ENCODE data around the gene DLEC1.

DLEC1 gene

DNA sequence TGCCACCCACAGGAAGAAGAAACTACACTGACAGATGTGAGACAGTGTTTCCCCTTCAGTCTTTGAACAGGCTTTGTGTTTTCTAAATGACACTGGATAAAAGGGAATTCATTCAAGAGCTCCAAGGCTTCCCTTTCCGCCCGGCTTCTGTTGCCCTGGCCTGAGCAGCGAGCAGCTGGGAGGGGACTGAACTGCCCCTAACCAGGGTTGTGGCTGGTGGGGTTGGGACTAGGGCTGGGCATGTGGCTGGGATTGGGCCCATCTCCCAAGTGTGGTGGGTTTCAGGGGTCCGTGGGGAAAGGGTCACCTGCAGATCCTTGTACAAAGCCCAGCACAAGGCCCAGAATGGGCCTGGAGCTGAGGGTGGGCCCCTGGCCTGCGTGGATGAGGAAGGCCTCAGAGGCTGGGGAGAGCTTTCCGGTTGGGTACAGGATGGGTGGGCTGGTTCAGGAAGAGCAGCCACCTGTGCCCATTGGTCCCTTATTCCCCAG lies 38.0 kb upstream of the DLEC1 start:
- TF ChIP-seq, protein P1, sequence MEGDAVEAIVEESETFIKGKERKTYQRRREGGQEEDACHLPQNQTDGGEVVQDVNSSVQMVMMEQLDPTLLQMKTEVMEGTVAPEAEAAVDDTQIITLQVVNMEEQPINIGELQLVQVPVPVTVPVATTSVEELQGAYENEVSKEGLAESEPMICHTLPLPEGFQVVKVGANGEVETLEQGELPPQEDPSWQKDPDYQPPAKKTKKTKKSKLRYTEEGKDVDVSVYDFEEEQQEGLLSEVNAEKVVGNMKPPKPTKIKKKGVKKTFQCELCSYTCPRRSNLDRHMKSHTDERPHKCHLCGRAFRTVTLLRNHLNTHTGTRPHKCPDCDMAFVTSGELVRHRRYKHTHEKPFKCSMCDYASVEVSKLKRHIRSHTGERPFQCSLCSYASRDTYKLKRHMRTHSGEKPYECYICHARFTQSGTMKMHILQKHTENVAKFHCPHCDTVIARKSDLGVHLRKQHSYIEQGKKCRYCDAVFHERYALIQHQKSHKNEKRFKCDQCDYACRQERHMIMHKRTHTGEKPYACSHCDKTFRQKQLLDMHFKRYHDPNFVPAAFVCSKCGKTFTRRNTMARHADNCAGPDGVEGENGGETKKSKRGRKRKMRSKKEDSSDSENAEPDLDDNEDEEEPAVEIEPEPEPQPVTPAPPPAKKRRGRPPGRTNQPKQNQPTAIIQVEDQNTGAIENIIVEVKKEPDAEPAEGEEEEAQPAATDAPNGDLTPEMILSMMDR (IDR thresholded peaks at IDR 0.05; ENCODE audit: low read depth, low read length, missing control alignments), result no peak
- in situ Hi-C loops (cut with HindIII; ENCODE audit: low sequenced_read_pairs), result no loop called here
- DNase-seq (ENCODE audit: low read depth), result no peak
- H3K4me3 ChIP-seq (ENCODE audit: low read depth, low read length), result no peak overlapping the region

DNA sequence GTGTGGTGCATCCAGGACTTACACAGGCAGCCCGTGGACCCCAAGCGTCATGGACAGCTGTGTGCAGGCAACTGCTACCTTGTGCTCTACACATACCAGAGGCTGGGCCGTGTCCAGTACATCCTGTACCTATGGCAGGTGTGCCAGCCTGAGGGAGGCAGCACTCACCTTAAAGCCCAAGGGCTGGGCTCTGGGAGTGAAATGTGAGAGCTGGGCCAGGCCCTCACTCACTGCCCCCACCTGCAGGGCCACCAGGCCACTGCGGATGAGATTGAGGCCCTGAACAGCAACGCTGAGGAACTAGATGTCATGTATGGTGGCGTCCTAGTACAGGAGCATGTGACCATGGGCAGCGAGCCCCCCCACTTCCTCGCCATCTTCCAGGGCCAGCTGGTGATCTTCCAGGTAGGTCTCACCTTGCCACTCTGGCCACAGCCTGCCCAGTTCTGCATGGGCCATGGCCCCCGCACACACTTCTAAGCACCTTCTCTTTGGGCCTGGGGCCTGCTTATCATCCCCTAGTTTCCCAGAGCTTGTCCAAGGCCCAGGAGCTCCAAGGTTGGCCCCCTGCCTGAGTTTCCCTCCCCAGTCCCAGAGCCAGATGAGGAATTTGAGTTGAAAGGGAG lies 37.4 kb upstream of the DLEC1 start:
- DNase-seq (ENCODE audit: low read depth), result no peak
- in situ Hi-C loops (cut with HindIII; ENCODE audit: low sequenced_read_pairs), result no loop called here
- TF ChIP-seq, protein P1 (IDR thresholded peaks at IDR 0.05; ENCODE audit: low read depth, low read length, missing control alignments), result no peak
- no peak overlapping the region for H3K4me3 ChIP-seq (ENCODE audit: low read depth, low read length)

DNA sequence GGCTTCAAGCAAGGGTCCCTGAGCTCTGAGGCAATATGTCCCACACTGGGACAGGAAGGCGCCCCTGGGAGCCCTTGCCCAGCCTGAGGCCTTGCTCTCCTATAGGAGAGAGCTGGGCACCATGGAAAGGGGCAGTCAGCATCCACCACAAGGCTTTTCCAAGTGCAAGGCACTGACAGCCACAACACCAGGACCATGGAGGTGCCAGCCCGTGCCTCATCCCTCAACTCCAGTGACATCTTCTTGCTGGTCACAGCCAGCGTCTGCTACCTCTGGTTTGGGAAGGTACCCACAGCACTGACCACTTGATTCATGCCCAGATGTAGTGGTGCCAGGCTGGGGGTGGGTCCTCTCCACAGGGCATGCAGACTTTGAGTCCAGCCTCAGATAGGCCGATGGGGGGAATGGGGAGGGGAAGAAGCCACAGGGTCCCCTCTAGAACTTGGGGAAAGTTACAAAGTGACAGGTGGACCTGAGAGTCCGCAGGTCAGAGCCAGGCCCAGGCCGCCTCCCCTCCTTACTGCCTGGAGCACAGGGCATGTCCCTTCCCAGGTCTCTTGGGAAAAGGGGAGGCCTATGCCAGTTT lies 36.6 kb upstream of the DLEC1 start:
- H3K4me3 ChIP-seq (ENCODE audit: low read depth, low read length), result no peak overlapping the region
- in situ Hi-C loops (cut with HindIII; ENCODE audit: low sequenced_read_pairs), result no loop called here
- TF ChIP-seq, protein P1 (IDR thresholded peaks at IDR 0.05; ENCODE audit: low read depth, low read length, missing control alignments), result no peak
- DNase-seq (ENCODE audit: low read depth), result no peak

DNA sequence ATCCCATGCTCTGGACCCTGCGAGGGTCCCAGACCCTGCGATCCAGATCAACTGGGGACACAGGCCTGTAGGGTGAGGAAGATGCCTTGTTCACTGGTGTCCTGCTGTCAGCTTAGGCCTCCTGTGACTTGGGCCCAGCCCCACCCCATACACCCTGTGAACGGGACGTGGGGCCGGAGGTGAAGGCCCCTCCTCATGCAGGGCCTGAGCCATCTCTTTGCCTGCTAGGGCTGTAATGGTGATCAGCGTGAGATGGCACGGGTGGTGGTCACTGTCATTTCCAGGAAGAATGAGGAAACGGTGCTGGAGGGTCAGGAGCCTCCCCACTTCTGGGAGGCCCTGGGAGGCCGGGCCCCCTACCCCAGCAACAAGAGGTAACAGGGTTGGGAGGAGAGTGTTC lies 36.1 kb upstream of the DLEC1 start:
- H3K4me3 ChIP-seq (ENCODE audit: low read depth, low read length), result no peak overlapping the region
- TF ChIP-seq, protein P1 (IDR thresholded peaks at IDR 0.05; ENCODE audit: low read depth, low read length, missing control alignments), result no peak
- in situ Hi-C loops (cut with HindIII; ENCODE audit: low sequenced_read_pairs), result no loop called here
- DNase-seq (ENCODE audit: low read depth), result no peak

DNA sequence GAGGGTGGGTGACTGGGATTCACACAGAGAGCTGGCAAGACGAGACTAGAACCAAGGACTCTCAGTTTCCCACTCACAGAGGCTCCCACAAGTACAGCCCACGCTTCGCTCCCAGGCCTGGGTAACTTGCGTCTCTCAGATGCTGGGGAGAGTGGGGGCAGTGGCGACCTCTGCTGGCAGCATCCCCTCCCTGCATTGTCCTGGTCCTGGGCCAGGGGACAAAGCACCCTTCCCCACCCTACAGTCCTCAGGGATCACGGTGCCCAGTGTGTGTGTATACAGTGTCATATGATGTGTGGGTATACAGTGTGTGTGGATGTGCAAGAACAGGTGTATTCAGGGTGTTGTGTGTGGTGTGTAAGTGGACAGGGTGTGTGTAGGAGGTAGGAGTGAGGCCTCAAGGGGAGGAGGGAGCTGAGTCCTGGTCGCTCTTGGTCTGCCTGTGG lies 35.6 kb upstream of the DLEC1 start:
- DNase-seq (ENCODE audit: low read depth), result no peak
- in situ Hi-C loops (cut with HindIII; ENCODE audit: low sequenced_read_pairs), result no loop called here
- TF ChIP-seq, protein P1 (IDR thresholded peaks at IDR 0.05; ENCODE audit: low read depth, low read length, missing control alignments), result peak; percentile 90
- H3K4me3 ChIP-seq (ENCODE audit: low read depth, low read length), result no peak overlapping the region

DNA sequence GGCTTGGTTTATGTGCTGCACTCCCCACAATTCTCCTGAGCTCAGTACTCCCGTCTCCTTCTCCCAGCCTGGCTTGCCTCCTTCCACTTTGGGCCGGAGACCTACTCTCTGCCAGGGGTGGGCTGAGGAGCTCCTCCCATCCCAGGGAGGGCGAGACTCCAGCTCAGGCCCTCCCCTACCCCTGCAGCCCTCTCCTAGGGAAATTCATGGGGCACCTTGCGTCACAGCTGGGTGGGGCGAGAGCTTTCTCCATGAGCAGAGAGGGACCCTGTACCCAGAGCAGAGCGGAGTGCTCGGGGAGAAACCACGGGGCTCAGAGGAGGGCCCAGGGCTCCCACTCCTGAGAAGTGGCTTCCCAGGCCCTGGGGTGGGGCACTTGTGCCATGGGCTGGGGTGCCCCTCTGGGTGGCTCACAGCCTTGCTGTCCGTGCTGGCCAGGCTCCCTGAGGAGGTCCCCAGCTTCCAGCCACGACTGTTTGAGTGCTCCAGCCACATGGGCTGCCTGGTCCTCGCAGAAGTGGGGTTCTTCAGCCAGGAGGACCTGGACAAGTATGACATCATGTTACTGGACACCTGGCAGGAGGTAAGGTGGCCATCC lies 35.1 kb upstream of the DLEC1 start:
- in situ Hi-C loops (cut with HindIII; ENCODE audit: low sequenced_read_pairs), result no loop called here
- TF ChIP-seq, protein P1 (IDR thresholded peaks at IDR 0.05; ENCODE audit: low read depth, low read length, missing control alignments), result no peak
- DNase-seq (ENCODE audit: low read depth), result no peak
- no peak overlapping the region for H3K4me3 ChIP-seq (ENCODE audit: low read depth, low read length)
